ENCODE results near the gene SLC41A1.

DNA sequence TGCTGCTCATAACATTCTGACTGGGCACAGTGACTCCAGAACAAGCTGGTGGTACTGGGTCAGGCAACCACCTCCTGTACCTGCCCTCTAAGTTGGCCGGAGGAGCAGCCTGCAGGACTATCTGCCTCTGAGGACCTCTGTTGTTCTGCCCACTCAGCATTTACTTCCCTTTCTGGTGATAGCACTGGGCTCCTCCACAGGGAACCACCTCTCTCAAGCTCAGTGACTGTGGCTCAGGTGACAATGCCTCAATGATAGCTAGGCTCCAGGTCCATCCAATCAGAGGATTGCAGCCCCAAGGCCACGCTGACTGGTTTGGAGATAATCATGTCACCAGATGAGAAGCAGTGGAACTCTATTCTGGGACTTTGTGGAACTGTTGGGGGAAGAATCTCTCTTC is 15.8 kb downstream of the SLC41A1 start:
- no peak for TF ChIP-seq CTCF (IDR thresholded peaks at IDR 0.05)
- TF ChIP-seq, protein P1, sequence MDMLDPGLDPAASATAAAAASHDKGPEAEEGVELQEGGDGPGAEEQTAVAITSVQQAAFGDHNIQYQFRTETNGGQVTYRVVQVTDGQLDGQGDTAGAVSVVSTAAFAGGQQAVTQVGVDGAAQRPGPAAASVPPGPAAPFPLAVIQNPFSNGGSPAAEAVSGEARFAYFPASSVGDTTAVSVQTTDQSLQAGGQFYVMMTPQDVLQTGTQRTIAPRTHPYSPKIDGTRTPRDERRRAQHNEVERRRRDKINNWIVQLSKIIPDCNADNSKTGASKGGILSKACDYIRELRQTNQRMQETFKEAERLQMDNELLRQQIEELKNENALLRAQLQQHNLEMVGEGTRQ (IDR thresholded peaks at IDR 0.05; ENCODE audit: borderline replicate concordance, low read depth, low read length) = no peak
- TF ChIP-seq TCF12 (IDR thresholded peaks at IDR 0.05) = no peak
- TF ChIP-seq CHD2 (IDR thresholded peaks at IDR 0.05; ENCODE audit: low read length, partially characterized antibody) = no peak
- TF ChIP-seq NRF1 (IDR thresholded peaks at IDR 0.05; ENCODE audit: low read depth, low read length) = no peak
- no peak for TF ChIP-seq REST (IDR thresholded peaks at IDR 0.05; ENCODE audit: low read depth, low read length)
- no peak for TF ChIP-seq POLR2AphosphoS5 (IDR thresholded peaks at IDR 0.05; ENCODE audit: low read depth, low read length)
- TF ChIP-seq EP300 (IDR thresholded peaks at IDR 0.05; ENCODE audit: borderline replicate concordance in 1 of 2, low read depth in 1 of 2, low read length in 1 of 2) = no peak
- no peak for TF ChIP-seq MXI1 (IDR thresholded peaks at IDR 0.05; ENCODE audit: low read depth, low read length)
- no peak for TF ChIP-seq SMC3 (IDR thresholded peaks at IDR 0.05; ENCODE audit: low read depth, low read length)
- TF ChIP-seq GABPA (IDR thresholded peaks at IDR 0.05; ENCODE audit: low read depth) = no peak

Data from SK-N-SH (cell line).